NCI-H2081 treated with DMSO at 0.1 percent for 48 hours (cell line): ENCODE data around the gene SRPK3.

Experiments
- DNase-seq: peaks from one replicate; lab custom pipeline; 2025; lab: John Stamatoyannopoulos, UW

SRPK3 gene

GRCh38 chrX:153770601-153771414 is 10.0 kb upstream of the SRPK3 start:
- no peak for DNase-seq

GRCh38 chrX:153771415-153772315 is 9.2 kb upstream of the SRPK3 start:
- no peak for DNase-seq

- DNase-seq: no peak
Observed at GRCh38 chrX:153772316-153773217, 8.3 kb upstream of the SRPK3 start.

- no peak for DNase-seq
Observed at GRCh38 chrX:153773218-153773611, 7.6 kb upstream of the SRPK3 start.

- DNase-seq: no peak
Observed at GRCh38 chrX:153773741-153774575, 6.9 kb upstream of the SRPK3 start.

- no peak for DNase-seq
Observed at GRCh38 chrX:153774576-153775292, 6.1 kb upstream of the SRPK3 start.

- no peak for DNase-seq
Observed at GRCh38 chrX:153775293-153776119, 5.3 kb upstream of the SRPK3 start.

GRCh38 chrX:153776120-153776599 is 4.7 kb upstream of the SRPK3 start:
- no peak for DNase-seq

- no peak for DNase-seq
Observed at GRCh38 chrX:153776611-153777045, 4.2 kb upstream of the SRPK3 start.

- DNase-seq: no peak
Observed at GRCh38 chrX:153777261-153778090, 3.4 kb upstream of the SRPK3 start.

GRCh38 chrX:153778181-153778580 is 2.7 kb upstream of the SRPK3 start:
- no peak for DNase-seq

GRCh38 chrX:153778684-153779101 is 2.1 kb upstream of the SRPK3 start:
- no peak for DNase-seq

- DNase-seq: no peak
Observed at GRCh38 chrX:153779891-153780677, 757 bp upstream of the SRPK3 start.

GRCh38 chrX:153781428-153782047 is 697 bp downstream of the SRPK3 start:
- no peak for DNase-seq

- DNase-seq: peak; percentile 58
Observed at GRCh38 chrX:153782313-153782712, 1.5 kb downstream of the SRPK3 start.

- no peak for DNase-seq
Observed at GRCh38 chrX:153782871-153783270, 2.0 kb downstream of the SRPK3 start.

- no peak for DNase-seq
Observed at GRCh38 chrX:153783378-153784013, 2.7 kb downstream of the SRPK3 start.
